ENCODE measurements around the gene CALY. TPM values are rescaled to one million over a fixed set of nuclear protein-coding genes. Genes with fewer than 3 reads are reported as not detected.
A peak's percentile ranks its signal among the peaks of the same experiment; 100 is the strongest.

CALY gene
- total RNA-seq, 3 donors from 2014 or later (not counting 1 experiment from before 2014, with no cell fraction given), result not detected

DNA sequence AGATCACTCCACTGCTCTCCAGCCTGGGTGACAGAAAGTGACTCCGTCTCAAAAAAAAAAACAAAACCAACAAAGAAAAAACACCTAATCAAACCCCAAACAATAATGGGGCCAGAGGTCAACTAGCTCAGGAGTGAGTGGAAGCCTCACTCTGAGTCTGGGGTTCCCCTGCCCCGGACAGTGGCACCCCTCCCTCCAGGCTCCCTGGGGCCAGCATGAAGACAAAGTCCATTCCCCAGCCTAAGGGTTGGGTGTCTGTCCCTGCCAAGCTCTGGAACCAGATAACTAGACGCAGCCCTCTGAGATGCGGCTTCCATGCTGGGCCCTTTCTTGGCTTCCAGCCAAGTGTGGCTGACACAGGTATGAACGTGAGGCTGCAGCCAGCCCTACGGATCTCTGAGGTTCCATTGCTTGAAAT is 22.9 kb upstream of the CALY start:
- intact Hi-C loops (cut with micrococcal nuclease), result no loop called here
- peak in 1 of 2 donors; percentile 69 for DNase-seq
- Mint-ChIP-seq H3K4me1 (no peaks in the 10 kb centered on the region), H3K9me3 (no peaks in the 10 kb centered on the region), H3K27me3 (ENCODE audit: low read depth in 2 of 2) (no peaks in the 10 kb centered on the region), H3K36me3 (no peaks in the 10 kb centered on the region), H3K27ac (no peak overlapping the region), H3K4me3 (no peak overlapping the region)
- Histone ChIP-seq H3K27me3 (ENCODE audit: control insufficient read depth, insufficient read depth, low read length) (no peaks in the 10 kb centered on the region), H3K27ac (ENCODE audit: low read length) (no peak overlapping the region), H3K36me3 (ENCODE audit: control insufficient read depth, insufficient read depth, low read length) (peaks cover 2% of the 10 kb centered on the region), H3K9me3 (ENCODE audit: control insufficient read depth, insufficient read depth, low read length) (no peaks in the 10 kb centered on the region), H3K4me3 (ENCODE audit: low read length) (no peak overlapping the region), H3K4me1 (ENCODE audit: control insufficient read depth, insufficient read depth, low read length) (peaks cover 10% of the 10 kb centered on the region)
- WGBS (ENCODE audit: insufficient coverage), result 71% methylated on average over 6 of the region's 6 CpGs
- no peak for ATAC-seq
- TF ChIP-seq, protein P1, sequence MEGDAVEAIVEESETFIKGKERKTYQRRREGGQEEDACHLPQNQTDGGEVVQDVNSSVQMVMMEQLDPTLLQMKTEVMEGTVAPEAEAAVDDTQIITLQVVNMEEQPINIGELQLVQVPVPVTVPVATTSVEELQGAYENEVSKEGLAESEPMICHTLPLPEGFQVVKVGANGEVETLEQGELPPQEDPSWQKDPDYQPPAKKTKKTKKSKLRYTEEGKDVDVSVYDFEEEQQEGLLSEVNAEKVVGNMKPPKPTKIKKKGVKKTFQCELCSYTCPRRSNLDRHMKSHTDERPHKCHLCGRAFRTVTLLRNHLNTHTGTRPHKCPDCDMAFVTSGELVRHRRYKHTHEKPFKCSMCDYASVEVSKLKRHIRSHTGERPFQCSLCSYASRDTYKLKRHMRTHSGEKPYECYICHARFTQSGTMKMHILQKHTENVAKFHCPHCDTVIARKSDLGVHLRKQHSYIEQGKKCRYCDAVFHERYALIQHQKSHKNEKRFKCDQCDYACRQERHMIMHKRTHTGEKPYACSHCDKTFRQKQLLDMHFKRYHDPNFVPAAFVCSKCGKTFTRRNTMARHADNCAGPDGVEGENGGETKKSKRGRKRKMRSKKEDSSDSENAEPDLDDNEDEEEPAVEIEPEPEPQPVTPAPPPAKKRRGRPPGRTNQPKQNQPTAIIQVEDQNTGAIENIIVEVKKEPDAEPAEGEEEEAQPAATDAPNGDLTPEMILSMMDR (IDR thresholded peaks at IDR 0.05), result no peak

DNA sequence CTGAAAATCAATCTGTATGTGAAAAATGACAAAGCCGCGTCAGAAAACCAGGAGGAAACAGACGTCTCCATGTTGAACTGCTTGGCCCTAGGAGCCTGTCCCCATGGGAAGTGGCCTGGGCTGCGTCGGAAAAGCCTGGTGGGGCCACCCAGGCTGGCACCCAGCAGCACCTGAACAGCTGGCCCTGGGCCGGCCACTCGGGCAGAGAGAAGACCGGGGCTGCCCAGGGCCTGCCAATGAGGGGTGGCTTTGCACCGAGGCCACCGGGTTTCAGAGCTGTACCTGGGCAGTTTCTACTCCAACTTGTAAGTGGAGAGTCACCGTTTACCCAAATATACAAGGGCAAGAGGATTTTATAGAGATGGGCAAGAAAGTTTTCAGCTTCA is 22.2 kb upstream of the CALY start:
- H3K4me3 Mint-ChIP-seq, result no peak overlapping the region
- WGBS (ENCODE audit: insufficient coverage), result 90% methylated on average over 11 of the region's 11 CpGs
- peaks cover 10% of the 10 kb centered on the region for H3K4me1 ChIP-seq (ENCODE audit: control insufficient read depth, insufficient read depth, low read length)
- H3K27me3 Mint-ChIP-seq (ENCODE audit: low read depth in 2 of 2), result no peaks in the 10 kb centered on the region
- TF ChIP-seq, protein P1 (IDR thresholded peaks at IDR 0.05), result no peak
- ATAC-seq, result no peak
- H3K4me3 ChIP-seq (ENCODE audit: low read length), result no peak overlapping the region
- intact Hi-C loops (cut with micrococcal nuclease), result loop anchor here (1.0 kb wide), 1 partner anchor 35 kb away; the partner anchor contains the start of gene MTG1
- no peaks in the 10 kb centered on the region for H3K36me3 Mint-ChIP-seq
- H3K9me3 Mint-ChIP-seq, result no peaks in the 10 kb centered on the region
- no peaks in the 10 kb centered on the region for H3K27me3 ChIP-seq (ENCODE audit: control insufficient read depth, insufficient read depth, low read length)
- no peaks in the 10 kb centered on the region for H3K36me3 ChIP-seq (ENCODE audit: control insufficient read depth, insufficient read depth, low read length)
- H3K4me1 Mint-ChIP-seq, result no peaks in the 10 kb centered on the region
- no peak overlapping the region for H3K27ac ChIP-seq (ENCODE audit: low read length)
- H3K9me3 ChIP-seq (ENCODE audit: control insufficient read depth, insufficient read depth, low read length), result no peaks in the 10 kb centered on the region
- no peak for DNase-seq
- H3K27ac Mint-ChIP-seq, result no peak overlapping the region

DNA sequence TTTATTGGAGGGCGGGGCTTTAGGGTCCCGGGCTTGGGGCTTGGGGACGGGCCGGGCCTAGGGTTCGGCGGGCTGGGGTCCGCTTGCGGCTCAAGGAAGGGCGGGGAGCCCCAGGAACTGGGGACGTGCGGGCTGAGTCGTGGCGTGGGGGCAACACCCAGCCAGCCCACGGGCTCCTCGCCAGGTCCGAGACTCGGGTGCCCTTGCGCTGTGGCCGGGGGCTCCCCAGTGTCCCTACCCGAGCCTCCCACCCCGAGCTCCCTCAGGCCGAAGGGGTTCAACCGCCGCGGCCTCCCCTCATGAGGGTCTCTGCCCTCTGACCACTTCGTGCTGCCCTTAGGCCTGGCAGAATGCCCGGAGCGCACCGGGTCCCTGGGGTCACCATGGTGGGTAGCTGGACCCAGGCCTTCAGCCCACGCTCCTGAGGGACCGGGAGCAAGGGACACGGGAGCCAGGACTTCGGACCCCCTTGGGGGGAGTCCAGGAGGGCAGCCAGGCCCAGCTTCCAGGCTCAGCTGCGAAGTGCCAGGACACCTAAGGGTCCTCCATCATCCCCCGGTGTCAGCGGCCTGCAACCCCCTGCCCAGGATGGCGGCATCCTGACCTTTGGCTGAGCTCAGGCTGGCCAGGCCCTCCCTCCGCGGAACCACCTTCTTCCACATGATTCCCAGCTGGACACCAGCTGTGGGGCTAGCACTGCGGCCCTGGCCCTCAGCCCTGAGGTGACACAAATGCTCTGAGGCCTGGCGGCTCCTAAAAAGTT is 21.6 kb upstream of the CALY start:
- no peaks in the 10 kb centered on the region for H3K27me3 ChIP-seq (ENCODE audit: control insufficient read depth, insufficient read depth, low read length)
- intact Hi-C loops (cut with micrococcal nuclease), result loop anchor here (1.0 kb wide), 1 partner anchor 36 kb away; the partner anchor contains the start of gene MTG1
- Mint-ChIP-seq H3K9me3 (no peaks in the 10 kb centered on the region), H3K36me3 (no peaks in the 10 kb centered on the region), H3K27me3 (ENCODE audit: low read depth in 2 of 2) (no peaks in the 10 kb centered on the region), H3K27ac (no peak overlapping the region), H3K4me3 (no peak overlapping the region), H3K4me1 (no peaks in the 10 kb centered on the region)
- H3K4me1 ChIP-seq (ENCODE audit: control insufficient read depth, insufficient read depth, low read length), result peaks cover 10% of the 10 kb centered on the region
- ATAC-seq (no peak), DNase-seq (peak in 1 of 2 donors; percentile 33)
- no peaks in the 10 kb centered on the region for H3K36me3 ChIP-seq (ENCODE audit: control insufficient read depth, insufficient read depth, low read length)
- no peak overlapping the region for H3K4me3 ChIP-seq (ENCODE audit: low read length)
- 89% methylated on average over 41 of the region's 41 CpGs for WGBS (ENCODE audit: insufficient coverage)
- no peak overlapping the region for H3K27ac ChIP-seq (ENCODE audit: low read length)
- TF ChIP-seq, protein P1 (IDR thresholded peaks at IDR 0.05), result no peak
- no peaks in the 10 kb centered on the region for H3K9me3 ChIP-seq (ENCODE audit: control insufficient read depth, insufficient read depth, low read length)
